Endothelial cell of umbilical vein (primary cell): ENCODE measurements around the gene AURKAIP1. TPM values are rescaled to one million over a fixed set of nuclear protein-coding genes. Genes with fewer than 3 reads are reported as not detected.

ENCODE experiments used
- BruUV-seq: library from RNA; stranded (reverse); fragments of 400-500 nt; replicated peaks from 2 replicates; lab custom pipeline; 2021; lab: Mats Ljungman, UMichigan
- CTCF ChIA-PET: fragments of 300-600, 350-600 bp; sonication (Branson Sonifier 250); formaldehyde crosslinking; loops from one replicate; lab custom pipeline; 2021; ENCODE audit warnings: antibody characterized with exemption, inconsistent platforms; lab: Charles Lee
- POLR2A ChIA-PET: fragments of 300-600, 350-600 bp; sonication (Branson Sonifier 250); formaldehyde crosslinking; loops from one replicate; lab custom pipeline; 2021; ENCODE audit warnings: antibody characterized with exemption, inconsistent platforms; lab: Charles Lee
- DNase-seq: peaks from one replicate; pipeline ENCODE4 v3.0.0-alpha.2; 2011; ENCODE audit warnings: low read depth, low spot score
- FAIRE-seq: peaks from 2 replicates; lab custom pipeline; 2011; peaks lifted over from hg19 to GRCh38; lab: Jason Lieb, UNC
- H2AFZ ChIP-seq: 2 replicates; pipeline ENCODE4 v1.6.0; 2012; ENCODE audit warnings: low read depth, low read length, control low read depth, inconsistent platforms
- H3K27ac ChIP-seq: 2 replicates; pipeline ENCODE4 v1.5.1; 2011; ENCODE audit warnings: low read depth, mild to moderate bottlenecking, control low read depth, low read length, moderate library complexity; ENCODE audit not compliant: insufficient read depth
- H3K27me3 ChIP-seq, 2 experiments: 2 replicates each; pipeline versions ENCODE4 v1.6.0 to v1.6.1; 2011; ENCODE audit warnings: low read length in 2 of 2, mixed read lengths in 1 of 2; ENCODE audit not compliant: control insufficient read depth in 2 of 2, insufficient read depth in 2 of 2
- H3K36me3 ChIP-seq, 2 experiments: 2 replicates in 1 of 2; 3 replicates in 1 of 2; pipeline ENCODE4 v1.5.1; 2011; ENCODE audit warnings: low read length in 2 of 2, mild to moderate bottlenecking in 1 of 2, moderate library complexity in 1 of 2; ENCODE audit not compliant: control insufficient read depth in 2 of 2, insufficient read depth in 2 of 2; ENCODE audit errors: extremely low read depth in 1 of 2
- H3K4me1 ChIP-seq: 3 replicates; pipeline ENCODE4 v1.5.1; 2011; ENCODE audit warnings: mild to moderate bottlenecking, low read length; ENCODE audit not compliant: control insufficient read depth, insufficient read depth; ENCODE audit errors: extremely low read depth
- H3K4me2 ChIP-seq: 2 replicates; pipeline ENCODE4 v1.6.1; 2011; ENCODE audit warnings: low read length, control low read depth, mixed read lengths; ENCODE audit not compliant: insufficient read depth
- H3K4me3 ChIP-seq, 3 experiments: fragments of 200-600 bp in 1 of 3; sonication (generic), shearing (Covaris generic) in 1 of 3; replicated peaks in 1 of 3; 2 replicates each; pipeline ENCODE4 v1.5.1; 2011 to 2016; ENCODE audit warnings: control low read depth in 3 of 3, low read length in 3 of 3, mild to moderate bottlenecking in 2 of 3, inconsistent platforms in 1 of 3, low read depth in 1 of 3, moderate library complexity in 1 of 3; ENCODE audit not compliant: insufficient read depth in 1 of 3
- H3K79me2 ChIP-seq: 2 replicates; pipeline ENCODE4 v1.6.0; 2012; ENCODE audit warnings: low read length, inconsistent platforms; ENCODE audit not compliant: control insufficient read depth, insufficient read depth
- H3K9ac ChIP-seq: replicated peaks from 2 replicates; pipeline ENCODE3; 2011; ENCODE audit warnings: low read length, control low read depth; ENCODE audit not compliant: insufficient read depth; ENCODE audit errors: extremely low read depth
- H3K9me1 ChIP-seq: replicated peaks from 3 replicates; pipeline ENCODE4 v1.6.0; 2011; ENCODE audit warnings: mild to moderate bottlenecking, low read length; ENCODE audit not compliant: control insufficient read depth, insufficient read depth; ENCODE audit errors: extremely low read depth
- H3K9me3 ChIP-seq: replicated peaks from 2 replicates; pipeline ENCODE4 v1.5.1; 2012; ENCODE audit warnings: low read length, inconsistent platforms; ENCODE audit not compliant: control insufficient read depth, insufficient read depth
- H4K20me1 ChIP-seq: replicated peaks from 2 replicates; pipeline ENCODE3; 2011; ENCODE audit warnings: mild to moderate bottlenecking, low read length; ENCODE audit not compliant: control insufficient read depth, insufficient read depth; ENCODE audit errors: extremely low read depth
- CTCF ChIP-seq, 2 donors: IDR thresholded peaks; 1 replicate in 1 of 2; 2 replicates in 1 of 2; pipeline ENCODE4 v1.5.1; 2011; ENCODE audit warnings: low read length in 2 of 2, mild to moderate bottlenecking in 2 of 2, moderate library complexity in 2 of 2, control low read depth in 1 of 2, inconsistent platforms in 1 of 2, low read depth in 1 of 2; ENCODE audit not compliant: insufficient read depth in 1 of 2; ENCODE audit errors: extremely low read depth in 1 of 2
- EZH2 ChIP-seq: IDR thresholded peaks from 2 replicates; pipeline ENCODE4 v1.6.1; 2012; ENCODE audit warnings: borderline replicate concordance, low read depth, mild to moderate bottlenecking, moderate library complexity, low read length, inconsistent platforms; ENCODE audit not compliant: severe bottlenecking
- FOS ChIP-seq: IDR thresholded peaks from 2 replicates; pipeline ENCODE4 v1.6.1; 2011; ENCODE audit warnings: mild to moderate bottlenecking, low read length, moderate library complexity, borderline replicate concordance; ENCODE audit not compliant: insufficient read depth
- GATA2 ChIP-seq: IDR thresholded peaks from 2 replicates; pipeline ENCODE4 v1.7.0; 2011; ENCODE audit warnings: low read depth, mild to moderate bottlenecking, moderate library complexity, mixed read lengths, low read length; ENCODE audit not compliant: insufficient read length, insufficient read depth
- JUN ChIP-seq: IDR thresholded peaks from 2 replicates; pipeline ENCODE4 v1.6.1; 2011; ENCODE audit warnings: borderline replicate concordance, low read depth; ENCODE audit not compliant: insufficient read length, insufficient read depth
- MAX ChIP-seq: IDR thresholded peaks from 2 replicates; pipeline ENCODE4 v1.6.1; 2011; ENCODE audit not compliant: insufficient read depth, insufficient read length
- MYC ChIP-seq: IDR thresholded peaks from one replicate; pipeline ENCODE4 v1.6.1; 2011; ENCODE audit warnings: mild to moderate bottlenecking, low read depth, low read length
- POLR2A ChIP-seq: IDR thresholded peaks from 2 replicates; pipeline ENCODE4 v1.6.1; 2012; ENCODE audit warnings: low read depth, mild to moderate bottlenecking, control low read depth, low read length
- POLR2AphosphoS5 ChIP-seq: IDR thresholded peaks from 2 replicates; pipeline ENCODE4 v1.6.1; 2012; ENCODE audit warnings: low read depth, mild to moderate bottlenecking, control low read depth, low read length, moderate library complexity; ENCODE audit not compliant: insufficient read depth
- dilution Hi-C: fragments of 300-500 bp; cut with MboI; formaldehyde crosslinking; loops from one replicate; pipeline ENCODE4 v1.15.0; 2019; ENCODE audit warnings: low sequenced_read_pairs; ENCODE audit not compliant: extremely low pct_ligation_motif_present
- intact Hi-C: fragments of 100-400 bp; cut with micrococcal nuclease; formaldehyde crosslinking; loops from one replicate; pipeline ENCODE4 v1.10.0; 2022
- polyA plus RNA-seq, 4 experiments: library from polyadenylated mRNA; depleted of rRNA in 3 of 4; stranded (reverse) in 3 of 4; unstranded in 1 of 4; fragments of >200 nt; gene quantifications; 2 replicates each; pipeline versions ENCODE4 v1.2.1 to v1.2.3, GENCODE V29; 2011 to 2012; ENCODE audit warnings: missing spikeins in 1 of 4
- total RNA-seq: library from RNA; stranded (reverse); gene quantifications from 2 replicates; pipeline ENCODE4 v1.2.3, GENCODE V29; 2021

Gene AURKAIP1
- total and polyA plus RNA-seq, 2 donors (not counting 3 experiments of a cell fraction or from before 2014, with no cell fraction given): 73.3 to 151 TPM

GRCh38 chr1:1377540-1378205 is 2.7 kb upstream of the AURKAIP1 start:
- H2AFZ ChIP-seq: no peak overlapping the region
- H3K27me3 ChIP-seq: no peaks in the 10 kb centered on the region
- dilution Hi-C loops (no loop called here), intact Hi-C loops (no loop called here)
- H3K36me3 ChIP-seq: peaks cover 0 to 6% of the 10 kb centered on the region in 2 experiments
- H4K20me1 ChIP-seq: no peaks in the 10 kb centered on the region
- no peak overlapping the region for H3K4me2 ChIP-seq
- TF ChIP-seq GATA2: no peak
- TF ChIP-seq CTCF (IDR thresholded peaks at IDR 0.05; ENCODE audit: extremely low read depth in 1 of 2, insufficient read depth in 1 of 2, low read depth in 1 of 2, low read length in 2 of 2): no peak
- TF ChIP-seq POLR2A: no peak
- TF ChIP-seq EZH2: no peak
- no peak for TF ChIP-seq FOS
- no peak for TF ChIP-seq MYC
- no peak for TF ChIP-seq MAX
- TF ChIP-seq JUN: no peak
- no peak for TF ChIP-seq POLR2AphosphoS5
- no peak for DNase-seq
- no peak overlapping the region for H3K9ac ChIP-seq
- no peak for FAIRE-seq
- no peak overlapping the region for H3K4me3 ChIP-seq
- CTCF ChIA-PET: no interaction called here
- POLR2A ChIA-PET: interaction anchor here (0.7 kb wide), 1 partner anchor 13 kb away, joined by 5 read pairs; no protein-coding TSS in a partner anchor
- peaks cover 10% of the 10 kb centered on the region for H3K4me1 ChIP-seq
- no peaks in the 10 kb centered on the region for H3K9me1 ChIP-seq
- H3K27ac ChIP-seq: no peak overlapping the region
- H3K79me2 ChIP-seq: peaks cover 21% of the 10 kb centered on the region
- BruUV-seq: no TSS peak
- no peaks in the 10 kb centered on the region for H3K9me3 ChIP-seq
